ENCODE data around the gene BMP8A.
"Not testable (repeated sequence)": the region's sequence is repeated elsewhere in the genome, so short reads cannot be mapped to it uniquely, and the experiment has no call there.

The BMP8A gene

GRCh38 chr1:39483276-39483675 is 8.2 kb upstream of the BMP8A start:
- no peak for DNase-seq (ENCODE audit: low spot score)

- DNase-seq (ENCODE audit: low spot score): no peak
Measured at GRCh38 chr1:39484564-39484963, 6.9 kb upstream of the BMP8A start.

GRCh38 chr1:39485046-39485803 is 6.2 kb upstream of the BMP8A start:
- no peak for DNase-seq (ENCODE audit: low spot score)

- no peak for DNase-seq (ENCODE audit: low spot score)
Measured at GRCh38 chr1:39488012-39488545, 3.4 kb upstream of the BMP8A start.

- no peak for DNase-seq (ENCODE audit: low spot score)
Measured at GRCh38 chr1:39488793-39489566, 2.5 kb upstream of the BMP8A start.

- no peak for DNase-seq (ENCODE audit: low spot score)
Measured at GRCh38 chr1:39489567-39490239, 1.7 kb upstream of the BMP8A start.

GRCh38 chr1:39490596-39491145 is 765 bp upstream of the BMP8A start:
- DNase-seq (ENCODE audit: low spot score): no peak

DNA sequence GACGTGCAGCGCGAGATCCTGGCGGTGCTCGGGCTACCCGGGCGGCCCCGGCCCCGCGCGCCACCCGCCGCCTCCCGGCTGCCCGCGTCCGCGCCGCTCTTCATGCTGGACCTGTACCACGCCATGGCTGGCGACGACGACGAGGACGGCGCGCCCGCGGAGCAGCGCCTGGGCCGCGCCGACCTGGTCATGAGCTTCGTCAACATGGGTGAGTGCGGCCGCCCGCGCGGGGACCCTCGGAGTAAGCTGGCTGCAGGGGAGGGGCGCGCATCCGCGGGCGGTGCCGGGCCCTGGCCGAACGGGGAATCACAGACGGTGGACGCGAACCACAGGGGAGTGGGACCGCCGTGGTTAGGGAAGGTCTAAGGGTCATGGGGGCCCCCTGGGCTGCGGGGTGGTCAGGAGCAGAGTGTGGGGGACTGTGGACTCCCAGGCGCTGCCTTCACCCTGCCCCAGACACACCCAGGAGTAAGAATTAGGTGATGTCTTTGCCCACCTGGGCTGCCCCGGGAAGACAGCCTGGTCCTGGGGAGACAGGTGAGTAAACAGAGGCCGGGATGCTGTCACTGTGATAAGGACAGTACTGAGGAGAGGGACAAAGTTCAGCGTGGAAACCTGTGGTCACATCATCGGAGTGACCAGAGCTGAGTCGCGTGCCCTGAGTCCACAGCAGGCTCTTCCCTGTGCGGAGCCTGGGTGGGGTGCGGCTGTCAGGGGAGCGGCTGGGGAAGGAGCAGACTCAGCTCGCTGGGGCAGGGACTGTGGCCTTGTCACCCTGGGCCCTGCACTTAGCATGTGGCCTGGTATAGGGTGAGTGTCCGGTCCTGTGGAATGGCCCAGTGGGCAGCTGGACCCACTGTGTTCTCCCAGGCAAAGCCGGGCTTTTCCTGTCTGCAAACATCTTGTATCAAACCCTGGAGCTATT is 944 bp downstream of the BMP8A start:
- DNase-seq (ENCODE audit: low spot score): not testable (repeated sequence)

GRCh38 chr1:39493043-39493810 is 1.8 kb downstream of the BMP8A start:
- not testable (repeated sequence) for DNase-seq (ENCODE audit: low spot score)

- no peak for DNase-seq (ENCODE audit: low spot score)
Measured at GRCh38 chr1:39494671-39495410, 3.4 kb downstream of the BMP8A start.

DNA sequence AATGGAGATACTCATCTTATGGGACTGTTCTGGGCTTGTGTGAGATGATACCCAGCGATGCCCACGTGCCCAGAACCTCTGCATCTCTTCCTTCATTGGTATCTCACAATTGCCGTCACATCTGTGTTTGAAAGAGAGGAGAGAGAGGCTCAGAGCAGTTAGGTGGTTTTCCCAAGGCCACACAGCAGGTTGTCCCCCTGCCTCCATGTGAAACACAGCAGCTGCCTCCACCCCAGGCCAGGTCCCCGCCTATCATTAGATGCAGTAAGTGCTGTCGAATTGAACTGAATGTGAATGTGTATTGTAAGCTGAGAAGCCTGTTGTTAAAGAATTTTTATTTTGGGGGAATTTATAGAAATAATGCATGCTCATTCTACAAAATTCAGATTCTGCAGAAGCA is 5.1 kb downstream of the BMP8A start:
- not testable (repeated sequence) for DNase-seq (ENCODE audit: low spot score)

GRCh38 chr1:39497585-39497984 is 6.1 kb downstream of the BMP8A start:
- DNase-seq (ENCODE audit: low spot score): no peak

DNA sequence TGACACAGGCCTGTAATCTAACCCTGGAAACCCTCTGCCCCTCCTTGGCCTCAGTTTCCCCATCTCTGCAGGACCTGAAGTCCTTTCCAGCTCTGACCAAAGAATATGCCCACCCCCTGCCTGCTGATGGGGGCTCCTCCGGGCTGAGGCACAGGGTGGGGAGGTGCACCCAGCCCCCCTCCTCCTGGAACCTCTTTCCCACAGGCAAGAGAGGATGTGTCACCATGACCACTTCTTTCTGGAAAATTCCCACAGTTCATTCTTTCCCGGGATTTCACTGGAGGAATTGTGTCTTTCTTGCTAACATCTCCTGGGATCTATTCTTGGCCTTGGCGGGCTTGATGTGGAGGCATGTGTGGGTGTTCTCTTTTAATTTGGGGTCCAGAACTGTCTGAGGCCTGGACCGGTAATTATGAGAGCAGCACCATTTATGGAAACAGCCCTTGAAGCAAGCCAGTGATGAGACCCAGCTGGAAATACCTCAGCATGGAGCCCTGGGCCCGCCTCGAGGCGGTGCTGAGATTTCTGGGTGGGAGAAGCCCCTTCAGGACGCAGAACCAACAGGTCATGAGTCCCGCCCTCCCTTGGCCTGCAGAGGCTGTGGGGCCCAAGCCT is 6.8 kb downstream of the BMP8A start:
- not testable (repeated sequence) for DNase-seq (ENCODE audit: low spot score)

DNA sequence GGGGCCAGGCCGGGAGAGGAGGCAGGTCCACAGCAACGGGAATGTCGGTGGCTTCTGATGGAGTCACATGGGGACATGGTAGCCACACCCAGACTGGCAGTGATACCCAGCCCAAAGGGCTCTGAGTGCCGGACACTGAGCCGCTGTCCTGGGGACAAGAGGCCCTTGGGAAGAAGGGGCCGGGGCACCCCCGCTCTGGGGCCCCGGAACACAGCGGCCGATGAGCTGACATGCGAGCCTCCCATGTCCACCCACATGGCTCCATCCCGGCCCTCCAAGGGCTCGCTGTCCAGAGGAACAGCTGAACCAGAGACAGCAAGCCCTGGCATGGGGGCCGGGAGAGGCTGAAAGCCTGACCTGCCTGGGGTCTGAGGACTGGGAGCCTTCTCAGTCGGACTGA is 7.4 kb downstream of the BMP8A start:
- DNase-seq (ENCODE audit: low spot score): not testable (repeated sequence)

DNA sequence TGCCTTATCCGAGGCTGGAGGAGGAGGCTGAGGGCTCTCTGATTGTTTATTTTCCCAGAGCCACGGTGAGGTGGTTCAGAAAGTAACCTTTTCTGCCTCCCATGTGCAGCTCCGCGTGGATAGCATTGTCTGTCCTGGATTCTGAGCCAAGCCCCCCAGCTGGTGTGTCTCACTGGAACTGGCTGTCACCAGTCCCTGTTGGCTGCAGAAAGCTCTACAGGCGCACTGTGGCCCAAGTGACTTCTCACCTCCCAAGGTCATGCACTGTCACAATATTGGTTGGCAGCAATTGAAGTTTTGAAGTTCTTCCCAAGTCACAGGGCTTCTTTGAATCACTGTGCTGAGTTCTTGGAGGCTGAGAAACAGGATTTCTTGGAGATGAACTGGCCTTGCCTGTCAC is 8.2 kb downstream of the BMP8A start:
- no peak for DNase-seq (ENCODE audit: low spot score)

DNA sequence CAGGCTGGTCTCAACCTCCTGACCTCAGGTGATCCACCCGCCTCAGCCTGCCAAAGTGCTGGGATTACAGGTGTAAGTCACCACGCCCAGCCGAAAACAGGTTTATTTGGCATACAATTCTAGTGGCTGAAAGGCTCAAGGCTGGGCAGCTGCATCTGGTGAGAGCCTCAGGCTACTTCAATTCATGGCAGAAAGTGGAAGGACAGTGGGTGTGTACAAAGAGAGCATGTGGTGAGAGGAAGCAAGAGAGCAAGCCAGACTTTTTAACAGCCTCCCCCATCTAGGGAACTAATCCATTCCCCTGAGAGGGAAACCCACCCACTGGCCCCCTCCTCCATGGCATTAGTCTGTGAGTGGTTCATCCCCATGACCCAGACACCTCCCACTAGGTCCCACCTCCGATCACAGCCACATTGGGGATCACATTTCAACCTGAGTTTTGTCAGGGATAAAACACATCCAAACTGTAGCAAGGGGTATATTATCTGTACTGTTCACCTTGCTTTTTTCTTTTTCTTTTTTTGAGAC is 9.5 kb downstream of the BMP8A start:
- DNase-seq (ENCODE audit: low spot score): no peak

GRCh38 chr1:39501666-39502065 is 10.2 kb downstream of the BMP8A start:
- DNase-seq (ENCODE audit: low spot score): no peak

DNA sequence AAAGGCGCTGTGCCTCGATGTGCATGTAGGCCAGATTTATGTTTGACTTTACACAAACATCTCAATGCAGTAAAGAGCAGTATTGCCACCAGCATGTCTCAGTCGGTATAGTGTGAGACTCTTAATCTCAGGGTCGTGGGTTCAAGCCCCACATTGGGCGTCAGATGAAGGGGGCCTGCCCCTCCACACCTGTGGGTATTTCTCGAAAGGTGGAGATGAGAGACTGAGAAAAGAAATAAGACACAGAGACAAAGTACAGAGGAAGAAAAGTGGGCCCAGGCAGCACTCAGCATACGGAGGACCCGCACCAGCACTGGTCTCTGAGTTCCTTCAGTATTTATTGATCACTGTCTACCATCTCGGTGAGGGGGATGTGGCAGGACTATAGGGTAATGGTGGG is 13.0 kb downstream of the BMP8A start:
- DNase-seq (ENCODE audit: low spot score): not testable (repeated sequence)

DNA sequence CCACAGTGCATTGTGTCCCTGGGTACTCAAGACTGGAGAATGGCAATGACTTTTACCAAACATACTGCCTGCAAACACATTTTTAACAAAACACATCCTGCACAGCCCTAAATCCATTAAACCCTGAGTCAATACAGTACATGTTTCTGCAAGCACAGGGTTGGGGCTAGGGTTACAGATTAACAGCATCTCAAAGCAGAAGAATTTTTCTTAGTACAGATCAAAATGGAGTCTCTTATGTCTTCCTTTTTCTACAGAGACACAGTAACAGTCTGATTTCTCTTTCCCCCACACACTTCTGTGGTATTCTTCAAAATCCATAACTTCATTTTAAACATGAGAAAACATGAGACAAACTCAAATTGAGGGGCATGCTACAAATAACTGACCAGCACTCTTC is 13.9 kb downstream of the BMP8A start:
- no peak for DNase-seq (ENCODE audit: low spot score)
